H9 (cell line): ENCODE data around the gene TTN. TPM values are rescaled to one million over a fixed set of nuclear protein-coding genes. Genes with fewer than 3 reads are reported as not detected.

Experiments used
- DNase-seq: peaks from one replicate; pipeline ENCODE4 v3.0.0-alpha.2; 2017
- H2AFZ ChIP-seq: one replicate; pipeline ENCODE4 v1.6.1; 2013; ENCODE audit warnings: mild to moderate bottlenecking, low read length, control low read depth, moderate library complexity
- H2AK5ac ChIP-seq: 2 replicates; pipeline ENCODE4 v1.6.1; 2013; ENCODE audit warnings: low read length, control low read depth, mixed read lengths; ENCODE audit not compliant: insufficient read length
- H2BK120ac ChIP-seq: one replicate; pipeline ENCODE4 v1.6.1; 2013; ENCODE audit warnings: low read depth, mild to moderate bottlenecking, low read length, control low read depth, inconsistent platforms; ENCODE audit not compliant: poor library complexity, severe bottlenecking
- H2BK12ac ChIP-seq: 2 replicates; pipeline ENCODE4 v1.6.1; 2013; ENCODE audit warnings: low read length, control low read depth, mixed read lengths, low read depth; ENCODE audit not compliant: insufficient read length
- H2BK15ac ChIP-seq: 2 replicates; pipeline ENCODE4 v1.6.1; 2013; ENCODE audit warnings: low read depth, low read length, control low read depth
- H2BK20ac ChIP-seq: one replicate; pipeline ENCODE4 v1.6.1; 2013; ENCODE audit warnings: low read depth, mild to moderate bottlenecking, low read length, control low read depth, inconsistent platforms; ENCODE audit not compliant: poor library complexity, severe bottlenecking
- H2BK5ac ChIP-seq: 2 replicates; pipeline ENCODE4 v1.6.1; 2013; ENCODE audit warnings: low read length, control low read depth, mixed read lengths; ENCODE audit not compliant: insufficient read length
- H3K14ac ChIP-seq: 2 replicates; pipeline ENCODE4 v1.6.1; 2013; ENCODE audit warnings: low read length, control low read depth; ENCODE audit not compliant: insufficient read depth
- H3K18ac ChIP-seq: 2 replicates; pipeline ENCODE4 v1.6.1; 2013; ENCODE audit warnings: low read depth, mild to moderate bottlenecking, mixed read lengths, low read length, control low read depth; ENCODE audit not compliant: insufficient read length
- H3K23ac ChIP-seq: 2 replicates; pipeline ENCODE4 v1.6.1; 2013; ENCODE audit warnings: low read length, control low read depth, mixed read lengths, low read depth; ENCODE audit not compliant: insufficient read length
- H3K23me2 ChIP-seq: 2 replicates; pipeline ENCODE4 v1.6.1; 2013; ENCODE audit warnings: low read depth, mild to moderate bottlenecking, mixed read lengths, low read length, control low read depth; ENCODE audit not compliant: insufficient read length, poor library complexity, severe bottlenecking
- H3K27ac ChIP-seq: 2 replicates; pipeline ENCODE4 v1.5.1; 2013; ENCODE audit warnings: low read length, control low read depth, mixed read lengths, low read depth; ENCODE audit not compliant: insufficient read length
- H3K27me3 ChIP-seq: 2 replicates; pipeline ENCODE4 v1.6.1; 2013; ENCODE audit warnings: low read length, control low read depth, inconsistent platforms; ENCODE audit not compliant: insufficient read depth
- H3K4ac ChIP-seq: 2 replicates; pipeline ENCODE4 v1.6.1; 2013; ENCODE audit warnings: low read depth, mild to moderate bottlenecking, control low read depth, inconsistent platforms, low read length, moderate library complexity
- H3K4me1 ChIP-seq: 2 replicates; pipeline ENCODE4 v1.6.1; 2013; ENCODE audit warnings: low read length, control low read depth, inconsistent platforms; ENCODE audit not compliant: insufficient read depth
- H3K4me2 ChIP-seq: 2 replicates; pipeline ENCODE4 v1.6.1; 2013; ENCODE audit warnings: low read length, control low read depth, mixed read lengths; ENCODE audit not compliant: insufficient read length, insufficient read depth
- H3K56ac ChIP-seq: 2 replicates; pipeline ENCODE4 v1.6.1; 2013; ENCODE audit warnings: low read depth, mild to moderate bottlenecking, mixed read lengths, low read length, control low read depth; ENCODE audit not compliant: insufficient read length
- H3K79me1 ChIP-seq: 2 replicates; pipeline ENCODE4 v1.6.1; 2013; ENCODE audit warnings: low read depth, mild to moderate bottlenecking, moderate library complexity, low read length, control low read depth, inconsistent platforms; ENCODE audit not compliant: insufficient read depth, poor library complexity, severe bottlenecking
- H3K79me2 ChIP-seq: 2 replicates; pipeline ENCODE4 v1.6.1; 2013; ENCODE audit warnings: low read length, control low read depth, inconsistent platforms; ENCODE audit not compliant: insufficient read depth
- H3K9ac ChIP-seq: 2 replicates; pipeline ENCODE4 v1.6.1; 2013; ENCODE audit warnings: low read length, control low read depth, mixed read lengths; ENCODE audit not compliant: insufficient read length; ENCODE audit errors: extremely low read depth
- H3K9me3 ChIP-seq: one replicate; pipeline ENCODE4 v1.6.1; 2013; ENCODE audit warnings: low read depth, low read length, inconsistent platforms; ENCODE audit not compliant: control insufficient read depth
- H3T11ph ChIP-seq: one replicate; pipeline ENCODE4 v1.6.1; 2013; ENCODE audit warnings: mild to moderate bottlenecking, low read length, control low read depth, inconsistent platforms
- H4K20me1 ChIP-seq: one replicate; pipeline ENCODE4 v1.6.1; 2013; ENCODE audit not compliant: control insufficient read depth, insufficient read length, insufficient read depth
- H4K5ac ChIP-seq: 2 replicates; pipeline ENCODE4 v1.6.1; 2013; ENCODE audit warnings: low read depth, mild to moderate bottlenecking, mixed read lengths, low read length, control low read depth; ENCODE audit not compliant: insufficient read length
- H4K8ac ChIP-seq: replicated peaks from 2 replicates; pipeline ENCODE4 v1.6.1; 2013; ENCODE audit warnings: low read length, control low read depth, mixed read lengths, low read depth; ENCODE audit not compliant: insufficient read length
- H4K91ac ChIP-seq: 2 replicates; pipeline ENCODE4 v1.6.1; 2013; ENCODE audit warnings: low read depth, mild to moderate bottlenecking, moderate library complexity, mixed read lengths, low read length, control low read depth; ENCODE audit not compliant: insufficient read length
- H3K27ac Mint-ChIP-seq, 3 experiments: 2 replicates in 2 of 3; 3 replicates in 1 of 3; pipeline ENCODE4 v1.8.0; 2020 to 2021; ENCODE audit warnings: mixed read lengths in 3 of 3, mild to moderate bottlenecking in 1 of 3, moderate library complexity in 1 of 3
- H3K27me3 Mint-ChIP-seq: 2 replicates; pipeline ENCODE4 v1.8.0; 2021; ENCODE audit warnings: low read depth, mild to moderate bottlenecking, moderate library complexity, mixed read lengths
- H3K36me3 Mint-ChIP-seq, 3 experiments: 2 replicates in 2 of 3; 3 replicates in 1 of 3; pipeline ENCODE4 v1.8.0; 2020 to 2021; ENCODE audit warnings: low read depth in 3 of 3, mixed read lengths in 3 of 3; ENCODE audit not compliant: insufficient read depth in 1 of 3
- H3K4me1 Mint-ChIP-seq, 2 experiments: 2 replicates each; pipeline ENCODE4 v1.8.0; 2020; ENCODE audit warnings: mixed read lengths in 2 of 2
- H3K4me3 Mint-ChIP-seq, 2 experiments: 2 replicates in 1 of 2; 3 replicates in 1 of 2; pipeline ENCODE4 v1.8.0; 2020 to 2021; ENCODE audit warnings: mild to moderate bottlenecking in 2 of 2, mixed read lengths in 2 of 2, moderate library complexity in 1 of 2
- H3K9me3 Mint-ChIP-seq, 2 experiments: 2 replicates in 1 of 2; 3 replicates in 1 of 2; pipeline ENCODE4 v1.8.0; 2020; ENCODE audit warnings: mild to moderate bottlenecking in 2 of 2, mixed read lengths in 2 of 2, moderate library complexity in 1 of 2
- WGBS: extraction: QIAGEN DNeasy Blood & Tissue Kit; methylation state at CpG from one replicate; pipeline ENCODE4 v1.1.7; 2013; ENCODE audit warnings: missing lambda C conversion rate, low lambda C conversion rate, mixed read lengths; ENCODE audit not compliant: insufficient read length; ENCODE audit errors: extremely low coverage; 5-methylcytosine and 5-hydroxymethylcytosine counted together
- total RNA-seq: library from RNA; stranded (reverse); gene quantifications from 2 replicates; pipeline ENCODE4 v1.2.1, GENCODE V29; 2021
- TF ChIP-seq, protein P1 (sequence below): fragments of 200-600 bp; sonication (generic); conservative IDR thresholded peaks from 3 replicates; pipeline ENCODE4 v1.8.0; 2021; ENCODE audit warnings: antibody characterized with exemption, mild to moderate bottlenecking

TTN gene
- total RNA-seq, 1 experiment from 2014 or later = 0.70 TPM

DNA sequence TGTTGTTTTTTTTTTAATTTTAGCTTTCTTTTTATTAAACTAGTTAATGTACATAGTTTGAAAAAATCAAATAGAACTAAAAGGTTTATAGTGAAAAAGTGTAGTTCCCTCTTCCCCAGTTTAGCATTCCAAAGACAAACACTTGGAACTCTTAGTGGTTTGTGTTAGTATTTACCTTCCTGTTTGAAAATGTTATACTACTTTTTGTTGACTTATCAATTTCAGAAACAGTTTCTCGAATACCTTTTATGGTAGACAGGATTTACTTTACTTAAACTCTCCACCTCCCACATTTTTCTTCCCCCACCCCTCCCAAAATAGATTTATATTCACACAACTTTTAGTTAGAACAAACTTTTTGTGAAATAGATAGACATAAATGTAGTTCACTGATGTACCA is 300.3 kb downstream of the TTN start:
- H3K14ac ChIP-seq = no peak overlapping the region
- H3K27me3 ChIP-seq = no peaks in the 10 kb centered on the region
- H3K56ac ChIP-seq = no peak overlapping the region
- no peak overlapping the region for H3K27ac Mint-ChIP-seq
- H4K20me1 ChIP-seq = no peaks in the 10 kb centered on the region
- H3K4me1 ChIP-seq = no peaks in the 10 kb centered on the region
- H2BK12ac ChIP-seq = no peak overlapping the region
- no peak overlapping the region for H2AFZ ChIP-seq
- H3K23ac ChIP-seq = no peak overlapping the region
- no peak overlapping the region for H2AK5ac ChIP-seq
- no peak overlapping the region for H4K91ac ChIP-seq
- WGBS = no CpG with 5 or more reads among the region's 1 CpG
- no peak overlapping the region for H2BK20ac ChIP-seq
- no peak overlapping the region for H3K18ac ChIP-seq
- no peak overlapping the region for H2BK5ac ChIP-seq
- H3K36me3 Mint-ChIP-seq = peaks cover 4 to 20% (median 8%) of the 10 kb centered on the region in 3 experiments; a peak in 6 of 7 replicates
- no peak overlapping the region for H3K9ac ChIP-seq
- H3K9me3 Mint-ChIP-seq = no peaks in the 10 kb centered on the region
- H3K4me2 ChIP-seq = no peak overlapping the region
- H3K27me3 Mint-ChIP-seq = no peaks in the 10 kb centered on the region
- DNase-seq = no peak
- H3K79me1 ChIP-seq = no peaks in the 10 kb centered on the region
- peaks cover 19 to 22% of the 10 kb centered on the region in 2 experiments for H3K4me1 Mint-ChIP-seq
- H4K8ac ChIP-seq = no peak overlapping the region
- H3T11ph ChIP-seq = no peak overlapping the region
- H3K23me2 ChIP-seq = no peaks in the 10 kb centered on the region
- no peak overlapping the region for H3K4me3 Mint-ChIP-seq
- H2BK15ac ChIP-seq = no peak overlapping the region
- TF ChIP-seq, protein P1, sequence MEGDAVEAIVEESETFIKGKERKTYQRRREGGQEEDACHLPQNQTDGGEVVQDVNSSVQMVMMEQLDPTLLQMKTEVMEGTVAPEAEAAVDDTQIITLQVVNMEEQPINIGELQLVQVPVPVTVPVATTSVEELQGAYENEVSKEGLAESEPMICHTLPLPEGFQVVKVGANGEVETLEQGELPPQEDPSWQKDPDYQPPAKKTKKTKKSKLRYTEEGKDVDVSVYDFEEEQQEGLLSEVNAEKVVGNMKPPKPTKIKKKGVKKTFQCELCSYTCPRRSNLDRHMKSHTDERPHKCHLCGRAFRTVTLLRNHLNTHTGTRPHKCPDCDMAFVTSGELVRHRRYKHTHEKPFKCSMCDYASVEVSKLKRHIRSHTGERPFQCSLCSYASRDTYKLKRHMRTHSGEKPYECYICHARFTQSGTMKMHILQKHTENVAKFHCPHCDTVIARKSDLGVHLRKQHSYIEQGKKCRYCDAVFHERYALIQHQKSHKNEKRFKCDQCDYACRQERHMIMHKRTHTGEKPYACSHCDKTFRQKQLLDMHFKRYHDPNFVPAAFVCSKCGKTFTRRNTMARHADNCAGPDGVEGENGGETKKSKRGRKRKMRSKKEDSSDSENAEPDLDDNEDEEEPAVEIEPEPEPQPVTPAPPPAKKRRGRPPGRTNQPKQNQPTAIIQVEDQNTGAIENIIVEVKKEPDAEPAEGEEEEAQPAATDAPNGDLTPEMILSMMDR = no peak
- H4K5ac ChIP-seq = no peak overlapping the region
- H2BK120ac ChIP-seq = no peak overlapping the region
- no peak overlapping the region for H3K27ac ChIP-seq
- no peak overlapping the region for H3K4ac ChIP-seq
- H3K9me3 ChIP-seq = no peaks in the 10 kb centered on the region
- H3K79me2 ChIP-seq = no peaks in the 10 kb centered on the region
